GM12878 (cell line): ENCODE data around the gene EFCAB3. TPM values are rescaled to one million over a fixed set of nuclear protein-coding genes. Genes with fewer than 3 reads are reported as not detected.

ENCODE experiments used
- ATAC-seq: fragments of 200-7000 bp; cut with Tn5 transposase; 3 replicates; pipeline ENCODE4 v1.9.1; 2020; ENCODE audit warnings: mild to moderate bottlenecking, moderate library complexity
- BruUV-seq: library from RNA; stranded (reverse); fragments of 400-500 nt; replicated peaks from 2 replicates; lab custom pipeline; 2021; lab: Mats Ljungman, UMichigan
- CTCF ChIA-PET: fragments of 300-600 bp; sonication (Branson Sonifier 250); formaldehyde crosslinking; extraction: SDS; loops from one replicate; lab custom pipeline; 2021; ENCODE audit warnings: inconsistent platforms; lab: Yijun Ruan, JAX
- POLR2A ChIA-PET: fragments of 350-600 bp; formaldehyde crosslinking; extraction: SDS; loops from one replicate; lab custom pipeline; 2021; ENCODE audit warnings: inconsistent platforms; lab: Charles Lee
- RAD21 ChIA-PET: fragments of 300-600 bp; sonication (Branson Sonifier 250); formaldehyde crosslinking; loops from one replicate; lab custom pipeline; 2023; ENCODE audit warnings: antibody characterized with exemption; ENCODE audit not compliant: unreplicated experiment; lab: Charles Lee
- SMC1A ChIA-PET: fragments of 300-600 bp; sonication (Branson Sonifier 250); formaldehyde crosslinking; loops from one replicate; lab custom pipeline; 2023; ENCODE audit not compliant: unreplicated experiment, uncharacterized antibody; lab: Charles Lee
- DNase-seq: peaks from one replicate; pipeline ENCODE4 v3.0.0-alpha.2; 2011; ENCODE audit warnings: low read depth, low spot score
- FAIRE-seq: peaks from 3 replicates; lab custom pipeline; 2011; peaks lifted over from hg19 to GRCh38; lab: Jason Lieb, UNC
- H2AFZ ChIP-seq: 2 replicates; pipeline ENCODE4 v1.6.0; 2011; ENCODE audit warnings: low read depth, low read length, control low read depth; ENCODE audit not compliant: control insufficient read depth
- H3K27ac ChIP-seq: 2 replicates; pipeline ENCODE4 v1.5.1; 2011; ENCODE audit warnings: control low read depth; ENCODE audit not compliant: control insufficient read depth, insufficient read depth
- H3K27me3 ChIP-seq, 2 experiments: replicated peaks in 1 of 2; 2 replicates each; pipeline versions ENCODE4 v1.6.0 to v1.6.1; 2011; ENCODE audit warnings: low read length in 1 of 2; ENCODE audit not compliant: control insufficient read depth in 2 of 2, insufficient read depth in 2 of 2
- H3K36me3 ChIP-seq, 2 experiments: 2 replicates each; pipeline ENCODE4 v1.5.1; 2011; ENCODE audit warnings: low read length in 1 of 2; ENCODE audit not compliant: control insufficient read depth in 2 of 2, insufficient read depth in 2 of 2
- H3K4me1 ChIP-seq: 2 replicates; pipeline ENCODE4 v1.6.1; 2011; ENCODE audit warnings: mild to moderate bottlenecking, low read length, moderate library complexity, mixed read lengths; ENCODE audit not compliant: control insufficient read depth, insufficient read depth
- H3K4me2 ChIP-seq: 2 replicates; pipeline ENCODE4 v1.6.0; 2011; ENCODE audit warnings: control low read depth; ENCODE audit not compliant: control insufficient read depth, insufficient read depth
- H3K4me3 ChIP-seq: fragments of 200-600 bp; sonication (generic); 2 replicates; pipeline ENCODE4 v1.5.1; 2016
- H3K79me2 ChIP-seq: 2 replicates; pipeline ENCODE4 v1.6.0; 2011; ENCODE audit warnings: low read length; ENCODE audit not compliant: control insufficient read depth, insufficient read depth
- H3K9ac ChIP-seq: 2 replicates; pipeline ENCODE4 v1.8.0; 2011; ENCODE audit warnings: low read length, control low read depth, mixed read lengths; ENCODE audit not compliant: control insufficient read depth, insufficient read depth
- H3K9me3 ChIP-seq: replicated peaks from 3 replicates; pipeline ENCODE4 v1.5.1; 2011; ENCODE audit warnings: mild to moderate bottlenecking, low read length; ENCODE audit not compliant: control insufficient read depth, insufficient read depth
- H4K20me1 ChIP-seq: 2 replicates; pipeline ENCODE4 v1.6.0; 2011; ENCODE audit not compliant: control insufficient read depth, insufficient read depth
- HDGF ChIP-seq: fragments of 450-650 bp; IDR thresholded peaks from 2 replicates; pipeline ENCODE4 v1.6.1; 2016; ENCODE audit warnings: antibody characterized with exemption
- IRF4 ChIP-seq: IDR thresholded peaks from 2 replicates; pipeline ENCODE4 v1.6.1; 2011; ENCODE audit warnings: low read depth, low read length
- KAT2A ChIP-seq: conservative IDR thresholded peaks from 2 replicates; pipeline ENCODE4 v1.6.1; 2011; ENCODE audit warnings: low read depth, low read length; ENCODE audit not compliant: control insufficient read depth
- POLR2AphosphoS2 ChIP-seq: IDR thresholded peaks from 2 replicates; pipeline ENCODE4 v1.6.1; 2011; ENCODE audit warnings: low read depth, mild to moderate bottlenecking, low read length, improper control_type of control experiment, moderate library complexity
- POU2F2 ChIP-seq: IDR thresholded peaks from 3 replicates; pipeline ENCODE4 v1.6.1; 2011; ENCODE audit warnings: low read depth, mild to moderate bottlenecking, low read length, borderline replicate concordance
- RAD51 ChIP-seq: fragments of 450-650 bp; IDR thresholded peaks from 2 replicates; pipeline ENCODE4 v1.6.1; 2016; ENCODE audit warnings: moderate library complexity, mild to moderate bottlenecking, inconsistent platforms
- TARDBP ChIP-seq: IDR thresholded peaks from 2 replicates; pipeline ENCODE4 v1.6.1; 2016; ENCODE audit warnings: borderline replicate concordance
- ZNF274 ChIP-seq: IDR thresholded peaks from one replicate; pipeline ENCODE4 v1.8.0; 2011; ENCODE audit not compliant: insufficient read length, insufficient read depth
- ZNF622 ChIP-seq: fragments of 450-650 bp; IDR thresholded peaks from 2 replicates; pipeline ENCODE4 v1.6.1; 2017; ENCODE audit warnings: mild to moderate bottlenecking, inconsistent platforms
- WGBS: methylation state at CpG from one replicate; pipeline ENCODE4 v1.1.6; 2016; ENCODE audit warnings: low lambda C conversion rate; ENCODE audit not compliant: insufficient replicate concordance, insufficient coverage; ENCODE audit errors: missing lambda C conversion rate; 5-methylcytosine and 5-hydroxymethylcytosine counted together
- in situ Hi-C: fragments of 300-500 bp; cut with MboI; formaldehyde crosslinking; loops from 9 replicates; pipeline ENCODE4 v1.14.3; 2018; ENCODE audit warnings: mixed read lengths
- intact Hi-C: fragments of 100-400 bp; cut with micrococcal nuclease; formaldehyde crosslinking; loops from one replicate; pipeline ENCODE4 v1.14.2; 2022; ENCODE audit not compliant: unreplicated experiment
- polyA plus RNA-seq, 11 experiments: library from polyadenylated mRNA; depleted of rRNA in 4 of 11; unstranded in 6 of 11; stranded (reverse) in 5 of 11; fragments of >200 nt; fragmentation: Nextera tagmentation in 4 of 11; fragmentation: Illumina TruSeq in 1 of 11; extraction: Ambion mirVana in 4 of 11; extraction: Trizol in 1 of 11; gene quantifications; 1 replicate in 1 of 11; 2 replicates in 10 of 11; pipeline versions ENCODE4 v1.2.1 to v1.2.3, GENCODE V29; 2011 to 2016; ENCODE audit warnings: inconsistent platforms in 2 of 11, missing spikeins in 2 of 11, low read depth in 1 of 11
- total RNA-seq, 4 experiments: library from RNA; depleted of rRNA in 3 of 4; stranded (reverse); fragments of >200 nt in 3 of 4; fragmentation: Illumina TruSeq in 1 of 4; extraction: Trizol in 1 of 4; gene quantifications; 2 replicates each; pipeline versions ENCODE4 v1.2.1 to v1.2.3, GENCODE V29; 2013 to 2021
- TF ChIP-seq, protein P1 (sequence below): IDR thresholded peaks from 2 replicates; pipeline ENCODE4 v1.6.1; 2012; ENCODE audit warnings: low read length, inconsistent platforms
- TF ChIP-seq, protein P2 (sequence below): fragments of 150-350 bp; IDR thresholded peaks from 2 replicates; pipeline ENCODE4 v1.6.1; 2014; ENCODE audit warnings: mild to moderate bottlenecking, low read depth, low read length
- TF ChIP-seq, protein P3 (sequence below), 3 experiments: IDR thresholded peaks in 2 of 3; conservative IDR thresholded peaks in 1 of 3; 2 replicates each; pipeline ENCODE4 v1.5.1; 2011; ENCODE audit warnings: low read depth in 3 of 3, low read length in 3 of 3, mild to moderate bottlenecking in 3 of 3, control low read depth in 2 of 3, moderate library complexity in 2 of 3, inconsistent platforms in 1 of 3, mixed read lengths in 1 of 3; ENCODE audit not compliant: control insufficient read depth in 2 of 3, insufficient read depth in 1 of 3; ENCODE audit errors: extremely low read depth in 1 of 3

The EFCAB3 gene
- total and polyA plus RNA-seq, 10 of the 15 experiments (the other 5 are each of a cell fraction or from before 2014, with no cell fraction given), result not detected

DNA sequence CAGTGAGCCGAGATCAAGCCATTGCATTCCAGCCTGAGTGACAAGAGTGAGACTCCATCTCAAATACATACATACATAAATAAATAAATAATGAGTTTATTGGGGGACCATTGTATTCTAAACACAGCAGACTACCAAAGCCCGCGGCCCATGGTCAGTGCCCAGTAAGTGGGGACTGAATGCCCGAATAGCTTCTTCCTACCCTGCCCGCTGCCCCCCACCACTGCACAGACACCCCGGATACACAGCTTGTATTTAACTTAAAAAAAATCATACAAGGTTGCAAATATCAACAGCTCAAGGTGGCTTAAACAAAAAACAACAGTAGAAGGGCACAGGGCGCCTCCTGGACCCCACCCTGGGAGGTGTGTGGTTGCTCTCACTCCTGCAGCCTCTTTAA is 75.7 kb downstream of the EFCAB3 start:
- no peak overlapping the region for H2AFZ ChIP-seq

More for the DNA sequence above, 75.7 kb downstream of the EFCAB3 start:
- H3K79me2 ChIP-seq, result no peaks in the 10 kb centered on the region
- intact Hi-C loops, result no loop called here
- H3K36me3 ChIP-seq, result no peaks in the 10 kb centered on the region
- ChIA-PET POLR2A (interaction anchor here (1.2 kb wide), 1 partner anchor 26 kb away, joined by 3 read pairs; no protein-coding TSS in a partner anchor), SMC1A (interaction anchor here (0.9 kb wide), 1 partner anchor 26 kb away, joined by 3 read pairs; no protein-coding TSS in a partner anchor), RAD21 (no interaction called here), CTCF (no interaction called here)
- TF ChIP-seq ZNF274, result no peak
- TF ChIP-seq, protein P1, sequence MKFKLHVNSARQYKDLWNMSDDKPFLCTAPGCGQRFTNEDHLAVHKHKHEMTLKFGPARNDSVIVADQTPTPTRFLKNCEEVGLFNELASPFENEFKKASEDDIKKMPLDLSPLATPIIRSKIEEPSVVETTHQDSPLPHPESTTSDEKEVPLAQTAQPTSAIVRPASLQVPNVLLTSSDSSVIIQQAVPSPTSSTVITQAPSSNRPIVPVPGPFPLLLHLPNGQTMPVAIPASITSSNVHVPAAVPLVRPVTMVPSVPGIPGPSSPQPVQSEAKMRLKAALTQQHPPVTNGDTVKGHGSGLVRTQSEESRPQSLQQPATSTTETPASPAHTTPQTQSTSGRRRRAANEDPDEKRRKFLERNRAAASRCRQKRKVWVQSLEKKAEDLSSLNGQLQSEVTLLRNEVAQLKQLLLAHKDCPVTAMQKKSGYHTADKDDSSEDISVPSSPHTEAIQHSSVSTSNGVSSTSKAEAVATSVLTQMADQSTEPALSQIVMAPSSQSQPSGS, result no peak
- TF ChIP-seq KAT2A, result no peak
- TF ChIP-seq POU2F2, result no peak
- no peak for TF ChIP-seq IRF4
- TF ChIP-seq HDGF, result no peak
- TF ChIP-seq ZNF622, result no peak
- TF ChIP-seq POLR2AphosphoS2, result no peak
- no peak for TF ChIP-seq TARDBP
- TF ChIP-seq, protein P2, sequence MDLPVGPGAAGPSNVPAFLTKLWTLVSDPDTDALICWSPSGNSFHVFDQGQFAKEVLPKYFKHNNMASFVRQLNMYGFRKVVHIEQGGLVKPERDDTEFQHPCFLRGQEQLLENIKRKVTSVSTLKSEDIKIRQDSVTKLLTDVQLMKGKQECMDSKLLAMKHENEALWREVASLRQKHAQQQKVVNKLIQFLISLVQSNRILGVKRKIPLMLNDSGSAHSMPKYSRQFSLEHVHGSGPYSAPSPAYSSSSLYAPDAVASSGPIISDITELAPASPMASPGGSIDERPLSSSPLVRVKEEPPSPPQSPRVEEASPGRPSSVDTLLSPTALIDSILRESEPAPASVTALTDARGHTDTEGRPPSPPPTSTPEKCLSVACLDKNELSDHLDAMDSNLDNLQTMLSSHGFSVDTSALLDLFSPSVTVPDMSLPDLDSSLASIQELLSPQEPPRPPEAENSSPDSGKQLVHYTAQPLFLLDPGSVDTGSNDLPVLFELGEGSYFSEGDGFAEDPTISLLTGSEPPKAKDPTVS, result no peak
- TF ChIP-seq, protein P3, sequence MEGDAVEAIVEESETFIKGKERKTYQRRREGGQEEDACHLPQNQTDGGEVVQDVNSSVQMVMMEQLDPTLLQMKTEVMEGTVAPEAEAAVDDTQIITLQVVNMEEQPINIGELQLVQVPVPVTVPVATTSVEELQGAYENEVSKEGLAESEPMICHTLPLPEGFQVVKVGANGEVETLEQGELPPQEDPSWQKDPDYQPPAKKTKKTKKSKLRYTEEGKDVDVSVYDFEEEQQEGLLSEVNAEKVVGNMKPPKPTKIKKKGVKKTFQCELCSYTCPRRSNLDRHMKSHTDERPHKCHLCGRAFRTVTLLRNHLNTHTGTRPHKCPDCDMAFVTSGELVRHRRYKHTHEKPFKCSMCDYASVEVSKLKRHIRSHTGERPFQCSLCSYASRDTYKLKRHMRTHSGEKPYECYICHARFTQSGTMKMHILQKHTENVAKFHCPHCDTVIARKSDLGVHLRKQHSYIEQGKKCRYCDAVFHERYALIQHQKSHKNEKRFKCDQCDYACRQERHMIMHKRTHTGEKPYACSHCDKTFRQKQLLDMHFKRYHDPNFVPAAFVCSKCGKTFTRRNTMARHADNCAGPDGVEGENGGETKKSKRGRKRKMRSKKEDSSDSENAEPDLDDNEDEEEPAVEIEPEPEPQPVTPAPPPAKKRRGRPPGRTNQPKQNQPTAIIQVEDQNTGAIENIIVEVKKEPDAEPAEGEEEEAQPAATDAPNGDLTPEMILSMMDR (IDR thresholded peaks at IDR 0.05 in 2 of 3, conservative IDR thresholded peaks at IDR 0.05 in 1 of 3; ENCODE audit: control insufficient read depth in 2 of 3, extremely low read depth in 1 of 3, insufficient read depth in 1 of 3, low read depth in 3 of 3, low read length in 3 of 3), result no peak
- TF ChIP-seq RAD51, result no peak
- H4K20me1 ChIP-seq, result no peaks in the 10 kb centered on the region
- H3K4me1 ChIP-seq, result peaks cover 44% of the 10 kb centered on the region
- no TSS peak for BruUV-seq
- 98% methylated on average over 7 of the region's 7 CpGs for WGBS
- FAIRE-seq (no peak), ATAC-seq (no peak), DNase-seq (no peak)
- H3K4me3 ChIP-seq, result no peak overlapping the region
- H3K4me2 ChIP-seq, result no peak overlapping the region
- no peaks in the 10 kb centered on the region for H3K27me3 ChIP-seq
- H3K9me3 ChIP-seq, result no peaks in the 10 kb centered on the region
- in situ Hi-C loops, result no loop called here
- H3K9ac ChIP-seq, result no peak overlapping the region
- H3K27ac ChIP-seq, result 0 out of 2 replicates have a peak overlapping the region, but pooled peaks have one; percentile 39
